Ishikawa (cell line): ENCODE measurements around the gene NPLOC4.

Experiments used
- CEBPB ChIP-seq: IDR thresholded peaks from 2 replicates; pipeline ENCODE4 v1.6.1; 2012
- EGR1 ChIP-seq: IDR thresholded peaks from 2 replicates; pipeline ENCODE4 v1.6.1; 2012
- EP300 ChIP-seq: IDR thresholded peaks from 2 replicates; pipeline ENCODE4 v1.6.1; 2012; ENCODE audit warnings: borderline replicate concordance
- FOXM1 ChIP-seq: IDR thresholded peaks from 2 replicates; pipeline ENCODE4 v1.6.1; 2012; ENCODE audit warnings: low read depth, borderline replicate concordance
- MAX ChIP-seq: IDR thresholded peaks from 2 replicates; pipeline ENCODE4 v1.6.1; 2012
- NFIC ChIP-seq: IDR thresholded peaks from 2 replicates; pipeline ENCODE4 v1.6.1; 2012
- RAD21 ChIP-seq: IDR thresholded peaks from 2 replicates; pipeline ENCODE4 v1.6.1; 2012; ENCODE audit warnings: low read depth
- REST ChIP-seq: IDR thresholded peaks from 2 replicates; pipeline ENCODE4 v1.6.1; 2012; ENCODE audit warnings: low read depth, mild to moderate bottlenecking
- TAF1 ChIP-seq: IDR thresholded peaks from 2 replicates; pipeline ENCODE4 v1.6.1; 2012; ENCODE audit warnings: low read depth, mild to moderate bottlenecking
- TCF12 ChIP-seq: IDR thresholded peaks from 2 replicates; pipeline ENCODE4 v1.6.1; 2012; ENCODE audit warnings: low read depth
- TEAD4 ChIP-seq: IDR thresholded peaks from 2 replicates; pipeline ENCODE4 v1.6.1; 2012
- USF1 ChIP-seq: IDR thresholded peaks from 2 replicates; pipeline ENCODE4 v1.6.1; 2012
- YY1 ChIP-seq: IDR thresholded peaks from 2 replicates; pipeline ENCODE4 v1.6.1; 2012; ENCODE audit warnings: low read depth
- ZBTB7A ChIP-seq: IDR thresholded peaks from 2 replicates; pipeline ENCODE4 v1.6.1; 2012; ENCODE audit warnings: low read depth

The NPLOC4 gene

GRCh38 chr17:81535007-81535328 lies 101.9 kb downstream of the NPLOC4 start:
- TF ChIP-seq TAF1 (no peak), USF1 (no peak), EP300 (no peak), NFIC (no peak), YY1 (no peak), EGR1 (no peak), ZBTB7A (no peak), TEAD4 (no peak), CEBPB (no peak), FOXM1 (no peak), RAD21 (no peak), TCF12 (no peak), MAX (no peak), REST (no peak)

- TF ChIP-seq TAF1, result no peak
- 0 out of 2 replicates have a peak, but pooled peaks have one; percentile 29 for TF ChIP-seq ZBTB7A
- no peak for TF ChIP-seq TEAD4
- no peak for TF ChIP-seq FOXM1
- no peak for TF ChIP-seq MAX
These were observed 102.5 kb downstream of the NPLOC4 start for GRCh38 chr17:81534157-81535006.

- TF ChIP-seq FOXM1, result no peak
- no peak for TF ChIP-seq EP300
- TF ChIP-seq REST, result no peak
- TF ChIP-seq TEAD4, result no peak
- TF ChIP-seq RAD21, result no peak
- TF ChIP-seq EGR1, result no peak
These were observed 103.4 kb downstream of the NPLOC4 start for GRCh38 chr17:81533339-81534141.

- TF ChIP-seq YY1 (no peak), MAX (no peak), EP300 (no peak), USF1 (no peak), RAD21 (no peak), TAF1 (no peak), REST (no peak), EGR1 (no peak)
These were observed 104.2 kb downstream of the NPLOC4 start for GRCh38 chr17:81532490-81533287.
